Heart left ventricle (tissue), 16 donors: ENCODE results near the gene SLC4A3. TPM values are rescaled to one million over a fixed set of nuclear protein-coding genes. Genes with fewer than 3 reads are reported as not detected.

Experiments used
- ATAC-seq, 4 donors: fragments of 200-7000 bp; cut with Tn5 transposase; one replicate each; pipeline ENCODE4 v1.9.1; 2020 to 2022; ENCODE audit warnings: moderate library complexity in 4 of 4, mild to moderate bottlenecking in 3 of 4, moderate number of reproducible peaks in 1 of 4
- DNase-seq, 5 donors: peaks; one replicate each; pipeline ENCODE4 v3.0.0-alpha.2; 2020
- H3K27ac ChIP-seq, 12 donors: fragments of 200-600 bp; sonication (generic) in 4 of 12; one replicate each; pipeline versions ENCODE4 v1.5.0 to v1.8.0; 2016 to 2022; ENCODE audit warnings: mild to moderate bottlenecking in 2 of 12
- H3K27me3 ChIP-seq, 9 donors: fragments of 200-600 bp; sonication (generic) in 2 of 9; one replicate each; pipeline versions ENCODE4 v1.5.1 to v1.8.0; 2016 to 2022; ENCODE audit warnings: mild to moderate bottlenecking in 3 of 9
- H3K36me3 ChIP-seq, 9 donors: fragments of 200-600 bp; sonication (generic) in 2 of 9; one replicate each; pipeline versions ENCODE4 v1.5.0 to v1.8.0; 2018 to 2022; ENCODE audit warnings: mild to moderate bottlenecking in 2 of 9
- H3K4me1 ChIP-seq, 12 donors: fragments of 200-600 bp; sonication (generic) in 4 of 12; one replicate each; pipeline versions ENCODE4 v1.5.0 to v1.8.0; 2016 to 2022; ENCODE audit warnings: mild to moderate bottlenecking in 3 of 12
- H3K4me3 ChIP-seq, 12 donors: fragments of 200-600 bp; sonication (generic) in 4 of 12; one replicate each; pipeline versions ENCODE4 v1.5.0 to v1.8.0; 2017 to 2022; ENCODE audit warnings: mild to moderate bottlenecking in 9 of 12, moderate library complexity in 4 of 12
- H3K9me3 ChIP-seq, 12 donors: fragments of 200-600 bp; sonication (generic) in 4 of 12; one replicate each; pipeline versions ENCODE4 v1.5.0 to v1.8.0; 2016 to 2022; ENCODE audit warnings: mild to moderate bottlenecking in 1 of 12
- POLR2A ChIP-seq, 2 donors: fragments of 450-650 bp; IDR thresholded peaks; one replicate each; pipeline ENCODE4 v1.6.1; 2017; ENCODE audit warnings: antibody characterized with exemption in 2 of 2, mild to moderate bottlenecking in 2 of 2, moderate library complexity in 2 of 2
- WGBS, 4 donors: extraction: QIAGEN DNeasy Blood & Tissue Kit in 2 of 4; methylation state at CpG; one replicate each; pipeline versions ENCODE4 v1.1.5 to v1.1.7; 2013 to 2018; 5-methylcytosine and 5-hydroxymethylcytosine counted together
- intact Hi-C, 10 donors: fragments of 100-400 bp; cut with DNase I; formaldehyde crosslinking; loops; one replicate each; pipeline versions ENCODE4 v1.11.1 to v1.14.2; 2022
- polyA plus RNA-seq, 2 donors: library from polyadenylated mRNA; stranded (reverse); fragments of 200-250 nt; gene quantifications; one replicate each; pipeline ENCODE4 v1.2.3, GENCODE V29; 2013
- total RNA-seq, 9 donors: library from RNA; depleted of rRNA in 2 of 9; stranded (reverse); fragments of >200 nt in 2 of 9; fragmentation: NEBNext Ultra II Directional in 3 of 9; extraction: Animal tissue kit (Norgen Biotek cat#: 25700) in 3 of 9; gene quantifications; one replicate each; pipeline versions ENCODE4 v1.1.0 to v1.2.4, GENCODE V29; 2016 to 2023
- TF ChIP-seq, protein P1 (sequence below), 12 donors: fragments of 200-600 bp; sonication (generic) in 4 of 12; IDR thresholded peaks; one replicate each; pipeline versions ENCODE4 v1.5.0 to v1.8.0; 2018 to 2022; ENCODE audit warnings: antibody characterized with exemption in 12 of 12, mild to moderate bottlenecking in 5 of 12
- donor health status: ischemic (EF 13 %, LVEDD 7.1; RV severe dilation, severe dysfunction).
- donor health status: healthy with polysubstance abuse.
- donor health status: DM: no; HTN: yes; CAD: no.
- donor health status: DM: no; HTN: no; CAD: no.
- donor health status: ischemic (EF 25% LVEDD 6.9; RV normal size, moderate dysfunction).
- donor health status: ischemic (EF 25% LVEDD 5.7; RV mildly dilated, moderate dysfunction).
- donor health status: healthy.
- donor health status: DM: yes; HTN: yes; CAD: no.
- donor health status: ischemic (EF 35%, LVEDD 5.7; RV mildly dilated, moderate dysfunction).
- donor health status: nonischemic (EF 11% LVEDD 7.7; RV severe dilation, severe dysfunction).
- donor health status: DM: yes; HTN: yes; CAD: no.
- donor health status: PGD.
- donor health status: ischemic (EF 29% LVEDD 5.4; RV normal size, mild dysfunction).
- donor health status: nonischemic (EF 23%, LVEDD 6.1; RV moderate dilation, normal function).

The SLC4A3 gene
- total and polyA plus RNA-seq, 11 donors = 236 to 507 (median 421) TPM

DNA sequence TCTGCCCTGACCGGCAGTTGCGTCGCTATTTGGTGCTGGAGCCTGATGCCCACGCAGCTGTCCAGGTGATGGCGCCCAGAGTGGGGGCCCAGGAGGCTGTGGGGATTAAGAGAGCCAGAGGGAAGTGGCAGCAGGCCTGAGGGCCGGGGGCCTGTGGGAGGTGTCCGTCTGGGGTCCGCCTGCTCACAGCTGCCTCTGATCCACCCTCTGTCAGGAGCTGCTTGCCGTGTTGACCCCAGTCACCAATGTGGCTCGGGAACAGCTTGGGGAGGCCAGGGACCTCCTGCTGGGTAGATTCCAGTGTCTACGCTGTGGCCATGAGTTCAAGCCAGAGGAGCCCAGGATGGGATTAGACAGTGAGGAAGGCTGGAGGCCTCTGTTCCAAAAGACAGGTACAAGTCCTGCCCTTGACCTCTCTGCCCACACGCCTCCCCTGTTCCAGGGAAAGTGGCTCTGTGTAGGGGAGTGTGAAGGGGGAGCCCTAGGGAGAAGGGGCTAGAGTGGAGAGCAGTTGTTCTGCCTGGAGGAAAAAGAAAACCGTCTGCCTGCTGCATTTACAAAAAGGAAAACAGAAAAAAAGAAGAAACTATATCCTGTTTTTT is 18.2 kb upstream of the SLC4A3 start:
- TF ChIP-seq, protein P1, sequence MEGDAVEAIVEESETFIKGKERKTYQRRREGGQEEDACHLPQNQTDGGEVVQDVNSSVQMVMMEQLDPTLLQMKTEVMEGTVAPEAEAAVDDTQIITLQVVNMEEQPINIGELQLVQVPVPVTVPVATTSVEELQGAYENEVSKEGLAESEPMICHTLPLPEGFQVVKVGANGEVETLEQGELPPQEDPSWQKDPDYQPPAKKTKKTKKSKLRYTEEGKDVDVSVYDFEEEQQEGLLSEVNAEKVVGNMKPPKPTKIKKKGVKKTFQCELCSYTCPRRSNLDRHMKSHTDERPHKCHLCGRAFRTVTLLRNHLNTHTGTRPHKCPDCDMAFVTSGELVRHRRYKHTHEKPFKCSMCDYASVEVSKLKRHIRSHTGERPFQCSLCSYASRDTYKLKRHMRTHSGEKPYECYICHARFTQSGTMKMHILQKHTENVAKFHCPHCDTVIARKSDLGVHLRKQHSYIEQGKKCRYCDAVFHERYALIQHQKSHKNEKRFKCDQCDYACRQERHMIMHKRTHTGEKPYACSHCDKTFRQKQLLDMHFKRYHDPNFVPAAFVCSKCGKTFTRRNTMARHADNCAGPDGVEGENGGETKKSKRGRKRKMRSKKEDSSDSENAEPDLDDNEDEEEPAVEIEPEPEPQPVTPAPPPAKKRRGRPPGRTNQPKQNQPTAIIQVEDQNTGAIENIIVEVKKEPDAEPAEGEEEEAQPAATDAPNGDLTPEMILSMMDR (IDR thresholded peaks at IDR 0.05) = no peak
- TF ChIP-seq POLR2A (IDR thresholded peaks at IDR 0.05) = no peak
- Histone ChIP-seq H3K4me3 (no peak overlapping the region), H3K9me3 (no peaks in the 10 kb centered on the region), H3K4me1 (peaks cover 0 to 17% (median 3%) of the 10 kb centered on the region in 12 donors), H3K27me3 (no peaks in the 10 kb centered on the region), H3K36me3 (peaks cover 0 to 77% (median 53%) of the 10 kb centered on the region in 9 donors), H3K27ac (peak overlapping the region; percentile 2 to 82 (median 67))
- 79 to 88% (median 84%) methylated on average over 10 to 13 of the region's 13 CpGs for WGBS, 4 donors
- intact Hi-C loops = loop anchor here in 1 of 10 donors (10.0 kb wide), 1 partner anchor 54 kb away; no protein-coding TSS in a partner anchor
- ATAC-seq (peak; percentile 2 to 23 (median 12)), DNase-seq (no peak)

DNA sequence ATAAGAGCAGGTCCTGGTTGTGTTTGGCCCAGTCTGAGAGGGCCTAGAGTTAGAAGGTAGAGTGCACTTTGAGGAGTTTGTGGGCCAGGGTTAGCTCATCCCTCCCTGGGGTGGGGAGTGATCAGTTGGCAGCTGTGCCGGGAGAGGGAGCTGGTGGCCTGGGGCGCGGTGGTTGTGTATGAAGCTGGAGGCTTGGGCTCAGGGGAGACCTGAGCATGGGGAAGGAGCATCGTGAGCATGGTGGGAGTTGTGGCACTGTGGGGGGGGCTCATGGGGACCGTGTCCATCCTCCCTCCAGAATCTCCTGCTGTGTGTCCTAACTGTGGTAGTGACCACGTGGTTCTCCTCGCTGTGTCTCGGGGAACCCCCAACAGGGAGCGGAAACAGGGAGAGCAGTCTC is 16.1 kb upstream of the SLC4A3 start:
- TF ChIP-seq, protein P1 (IDR thresholded peaks at IDR 0.05) = no peak
- no peak for TF ChIP-seq POLR2A (IDR thresholded peaks at IDR 0.05)
- WGBS, 4 donors = 94 to 97% (median 96%) methylated on average over 9 of the region's 9 CpGs
- DNase-seq = no peak

DNA sequence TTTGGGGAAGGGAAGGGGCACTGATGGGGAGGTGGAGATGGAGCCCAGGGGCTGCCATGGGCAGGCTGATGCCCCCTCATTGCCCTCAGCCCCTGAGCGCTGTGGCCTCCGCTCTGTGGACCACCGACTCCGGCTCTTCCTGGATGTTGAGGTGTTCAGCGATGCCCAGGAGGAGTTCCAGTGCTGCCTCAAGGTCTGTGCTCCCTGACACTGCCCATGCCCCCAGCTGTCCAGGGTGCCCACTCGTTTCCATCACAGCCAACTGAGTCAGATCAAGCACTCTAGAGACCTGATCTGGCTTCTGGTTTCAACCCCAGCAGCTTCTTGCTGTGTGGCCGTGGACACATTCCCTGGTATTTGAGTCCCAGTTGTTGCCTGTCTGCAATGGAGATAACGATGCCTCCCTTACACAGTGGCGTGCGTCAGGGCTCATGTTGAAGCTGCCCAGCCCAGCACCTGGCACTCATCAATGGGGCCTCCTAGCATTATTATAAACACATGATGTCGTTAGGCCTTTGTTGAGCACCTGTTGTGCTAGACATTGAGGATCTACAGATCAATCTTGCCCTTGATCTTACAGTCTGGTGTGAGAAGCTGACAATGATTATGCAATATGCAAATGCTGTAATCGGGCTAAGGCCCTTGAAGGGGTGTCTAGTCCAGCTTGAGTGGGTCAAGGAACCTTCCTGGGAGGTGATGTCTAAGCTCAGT is 15.4 kb upstream of the SLC4A3 start:
- intact Hi-C loops = no loop called here
- WGBS, 4 donors = 68 to 75% (median 70%) methylated on average over 12 of the region's 12 CpGs
- H3K9me3 ChIP-seq = no peaks in the 10 kb centered on the region
- no peaks in the 10 kb centered on the region for H3K27me3 ChIP-seq
- TF ChIP-seq, protein P1 (IDR thresholded peaks at IDR 0.05) = no peak
- TF ChIP-seq POLR2A (IDR thresholded peaks at IDR 0.05) = no peak
- peak overlapping the region in 1 of 12 donors; percentile 33 for H3K27ac ChIP-seq
- DNase-seq = no peak
- peaks cover 0 to 36% (median 10%) of the 10 kb centered on the region in 12 donors for H3K4me1 ChIP-seq
- H3K4me3 ChIP-seq = no peak overlapping the region
- peak in 2 of 4 donors; percentile 13 to 17 for ATAC-seq
- peaks cover 0 to 81% (median 49%) of the 10 kb centered on the region in 9 donors for H3K36me3 ChIP-seq

More for the DNA sequence above, 16.1 kb upstream of the SLC4A3 start:
- Histone ChIP-seq H3K9me3 (no peaks in the 10 kb centered on the region), H3K27ac (peak overlapping the region in 1 of 12 donors; percentile 82), H3K4me3 (no peak overlapping the region), H3K4me1 (peaks cover 0 to 31% (median 6%) of the 10 kb centered on the region in 12 donors), H3K27me3 (no peaks in the 10 kb centered on the region), H3K36me3 (peaks cover 0 to 85% (median 56%) of the 10 kb centered on the region in 9 donors)
- no peak for ATAC-seq
- intact Hi-C loops = no loop called here

DNA sequence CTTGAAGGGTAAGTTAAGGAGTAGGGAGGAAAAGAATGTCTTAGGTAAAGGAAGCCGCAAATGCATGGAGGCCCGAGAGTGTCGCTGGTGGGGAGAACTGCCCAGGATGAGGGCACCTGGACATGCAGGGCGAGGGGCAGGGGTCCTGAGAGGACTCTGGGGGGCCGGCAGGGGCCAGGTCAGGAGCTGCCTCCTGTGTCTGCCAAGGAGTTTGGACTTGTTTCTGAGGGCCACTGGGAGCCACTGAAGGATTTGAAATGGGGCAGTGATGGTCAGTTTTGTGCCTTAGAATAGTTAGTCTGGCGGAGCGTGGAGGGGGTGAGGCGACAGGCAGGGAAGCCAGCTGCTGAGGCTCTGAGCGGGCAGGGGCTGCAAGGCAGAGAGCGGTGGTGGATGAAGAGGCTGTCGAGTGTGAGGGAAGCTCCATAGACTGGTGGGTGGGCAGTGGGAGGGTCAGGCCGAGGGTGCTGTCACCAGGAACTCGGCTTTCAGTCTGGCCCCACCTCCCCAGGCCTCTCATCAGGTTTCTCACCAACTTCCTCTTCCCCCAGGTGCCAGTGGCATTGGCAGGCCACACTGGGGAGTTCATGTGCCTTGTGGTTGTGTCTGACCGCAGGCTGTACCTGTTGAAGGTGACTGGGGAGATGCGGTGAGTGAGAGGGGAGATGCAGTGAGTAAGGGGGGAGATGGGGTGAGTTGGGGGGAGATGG is 14.7 kb upstream of the SLC4A3 start:
- DNase-seq = no peak
- 86 to 95% (median 92%) methylated on average over 14 to 15 of the region's 15 CpGs for WGBS, 4 donors

More for the DNA sequence above, 14.7 kb upstream of the SLC4A3 start:
- peaks cover 0 to 74% (median 42%) of the 10 kb centered on the region in 9 donors for H3K36me3 ChIP-seq
- peaks cover 0 to 43% (median 11%) of the 10 kb centered on the region in 12 donors for H3K4me1 ChIP-seq
- H3K9me3 ChIP-seq = no peaks in the 10 kb centered on the region
- TF ChIP-seq, protein P1 (IDR thresholded peaks at IDR 0.05) = no peak
- no peak for TF ChIP-seq POLR2A (IDR thresholded peaks at IDR 0.05)
- no peaks in the 10 kb centered on the region for H3K27me3 ChIP-seq
- H3K4me3 ChIP-seq = no peak overlapping the region
- no peak overlapping the region for H3K27ac ChIP-seq
- intact Hi-C loops = no loop called here
- no peak for ATAC-seq
